Skin of body (tissue), 2 donors: ENCODE data around the gene MAD1L1. TPM values are rescaled to one million over a fixed set of nuclear protein-coding genes. Genes with fewer than 3 reads are reported as not detected.

Experiments used
- DNase-seq: peaks from one replicate; lab custom pipeline; 2025; lab: John Stamatoyannopoulos, UW
- total RNA-seq: library from RNA; depleted of rRNA; stranded (reverse); fragments of >200 nt; gene quantifications from one replicate; pipeline ENCODE4 v1.2.3, GENCODE V29; 2014

The MAD1L1 gene
- total RNA-seq, 1 donor from 2014 or later, result 28.5 TPM

GRCh38 chr7:1901431-1902210 lies 331.1 kb downstream of the MAD1L1 start:
- no peak for DNase-seq

- no peak for DNase-seq
Measured at GRCh38 chr7:1900847-1901246, 331.9 kb downstream of the MAD1L1 start.

- DNase-seq, result no peak
Measured at GRCh38 chr7:1899951-1900762, 332.6 kb downstream of the MAD1L1 start.

GRCh38 chr7:1899196-1899595 lies 333.5 kb downstream of the MAD1L1 start:
- no peak for DNase-seq

GRCh38 chr7:1898628-1899185 lies 334.0 kb downstream of the MAD1L1 start:
- no peak for DNase-seq

- no peak for DNase-seq
Measured at GRCh38 chr7:1897861-1898627, 334.7 kb downstream of the MAD1L1 start.

GRCh38 chr7:1897076-1897860 lies 335.5 kb downstream of the MAD1L1 start:
- DNase-seq, result no peak

GRCh38 chr7:1895664-1896515 lies 336.9 kb downstream of the MAD1L1 start:
- DNase-seq, result no peak

GRCh38 chr7:1894906-1895663 lies 337.7 kb downstream of the MAD1L1 start:
- DNase-seq, result no peak

GRCh38 chr7:1894313-1894900 lies 338.3 kb downstream of the MAD1L1 start:
- no peak for DNase-seq

GRCh38 chr7:1893451-1893850 lies 339.3 kb downstream of the MAD1L1 start:
- DNase-seq, result no peak

- DNase-seq, result no peak
Measured at GRCh38 chr7:1893036-1893435, 339.7 kb downstream of the MAD1L1 start.

GRCh38 chr7:1892011-1892965 lies 340.5 kb downstream of the MAD1L1 start:
- DNase-seq, result no peak

GRCh38 chr7:1890289-1891235 lies 342.2 kb downstream of the MAD1L1 start:
- DNase-seq, result no peak

- DNase-seq, result no peak
Measured at GRCh38 chr7:1889556-1890181, 343.1 kb downstream of the MAD1L1 start.

GRCh38 chr7:1889091-1889490 lies 343.7 kb downstream of the MAD1L1 start:
- DNase-seq, result no peak
